Heart right ventricle (tissue), 16 donors: ENCODE results near the gene C14orf119. TPM values are rescaled to one million over a fixed set of nuclear protein-coding genes. Genes with fewer than 3 reads are reported as not detected.
A peak's percentile ranks its signal among the peaks of the same experiment; 100 is the strongest.

Experiments
- ATAC-seq, 8 donors: fragments of 200-7000 bp; cut with Tn5 transposase; one replicate each; pipeline ENCODE4 v1.9.1; 2020; ENCODE audit warnings: mild to moderate bottlenecking in 8 of 8, moderate library complexity in 8 of 8, moderate number of reproducible peaks in 1 of 8
- DNase-seq, 2 donors: peaks; one replicate each; pipeline ENCODE4 v3.0.0-alpha.2; 2020
- H3K27ac ChIP-seq, 10 donors: fragments of 200-600 bp; sonication (generic) in 2 of 10; one replicate each; pipeline versions ENCODE4 v1.5.0 to v1.8.0; 2020 to 2022; ENCODE audit warnings: mild to moderate bottlenecking in 3 of 10
- H3K27me3 ChIP-seq, 7 donors: fragments of 200-600 bp; one replicate each; pipeline ENCODE4 v1.8.0; 2021 to 2022; ENCODE audit warnings: mild to moderate bottlenecking in 2 of 7
- H3K36me3 ChIP-seq, 9 donors: fragments of 200-600 bp; sonication (generic) in 1 of 9; one replicate each; pipeline versions ENCODE4 v1.5.0 to v1.8.0; 2020 to 2022; ENCODE audit warnings: mild to moderate bottlenecking in 2 of 9
- H3K4me1 ChIP-seq, 9 donors: fragments of 200-600 bp; sonication (generic) in 1 of 9; one replicate each; pipeline versions ENCODE4 v1.5.0 to v1.8.0; 2020 to 2022; ENCODE audit warnings: mild to moderate bottlenecking in 4 of 9
- H3K4me3 ChIP-seq, 10 donors: fragments of 200-600 bp; sonication (generic) in 2 of 10; one replicate each; pipeline versions ENCODE4 v1.5.0 to v1.8.0; 2020 to 2022; ENCODE audit warnings: mild to moderate bottlenecking in 7 of 10, moderate library complexity in 2 of 10
- H3K9me3 ChIP-seq, 11 donors: fragments of 200-600 bp in 10 of 11; sonication (generic) in 2 of 11; one replicate each; pipeline versions ENCODE4 v1.5.0 to v1.8.0; 2013 to 2022; ENCODE audit warnings: mild to moderate bottlenecking in 2 of 11, control low read depth in 1 of 11, moderate library complexity in 1 of 11
- CTCF ChIP-seq, 9 donors: fragments of 200-600 bp; sonication (generic) in 2 of 9; IDR thresholded peaks; one replicate each; pipeline versions ENCODE4 v1.5.0 to v1.8.0; 2021 to 2022; ENCODE audit warnings: antibody characterized with exemption in 9 of 9, mild to moderate bottlenecking in 5 of 9, moderate library complexity in 1 of 9
- WGBS, 2 donors: extraction: QIAGEN DNeasy Blood & Tissue Kit; methylation state at CpG; one replicate each; pipeline ENCODE4 v1.1.7; 2013; ENCODE audit warnings: inconsistent platforms in 1 of 2; 5-methylcytosine and 5-hydroxymethylcytosine counted together
- intact Hi-C, 10 donors: fragments of 100-400 bp; cut with DNase I; formaldehyde crosslinking; loops; one replicate each; pipeline versions ENCODE4 v1.11.1 to v1.14.2; 2022
- polyA plus RNA-seq, 2 donors: library from polyadenylated mRNA; stranded (reverse); fragments of 200-250 nt; gene quantifications; one replicate each; pipeline ENCODE4 v1.2.3, GENCODE V29; 2013
- total RNA-seq, 10 donors: library from RNA; stranded (reverse); fragmentation: NEBNext Ultra II Directional in 3 of 10; extraction: Animal tissue kit (Norgen Biotek cat#: 25700) in 3 of 10; gene quantifications; one replicate each; pipeline versions ENCODE4 v1.2.1 to v1.2.4, GENCODE V29; 2021 to 2023
- donor health status: Arrhythmogenic right ventricular cardiomyopathy.
- donor health status: ischemic (EF 13 %, LVEDD 7.1; RV severe dilation, severe dysfunction).
- donor health status: healthy with polysubstance abuse.
- donor health status: DM: no; HTN: yes; CAD: no.
- donor health status: DM: no; HTN: no; CAD: no.
- donor health status: ischemic (EF 25% LVEDD 6.9; RV normal size, moderate dysfunction).
- donor health status: ischemic (EF 25% LVEDD 5.7; RV mildly dilated, moderate dysfunction).
- donor health status: healthy.
- donor health status: DM: yes; HTN: yes; CAD: no.
- donor health status: Ischemic cardiomyopathy.
- donor health status: ischemic (EF 35%, LVEDD 5.7; RV mildly dilated, moderate dysfunction).
- donor health status: nonischemic (EF 11% LVEDD 7.7; RV severe dilation, severe dysfunction).
- donor health status: DM: yes; HTN: yes; CAD: no.
- donor health status: PGD.
- donor health status: ischemic (EF 29% LVEDD 5.4; RV normal size, mild dysfunction).
- donor health status: nonischemic (EF 23%, LVEDD 6.1; RV moderate dilation, normal function).

The C14orf119 gene
- total and polyA plus RNA-seq, 12 donors, result 9.8 to 43.3 (median 28.4) TPM

- H3K9me3 ChIP-seq, result no peaks in the 10 kb centered on the region
- peaks cover 0 to 23% (median 0%) of the 10 kb centered on the region in 9 donors for H3K4me1 ChIP-seq
- H3K27ac ChIP-seq, result no peak overlapping the region
- WGBS, 2 donors, result 76 to 84% methylated on average over 5 of the region's 5 CpGs
- no peak for TF ChIP-seq CTCF (IDR thresholded peaks at IDR 0.05)
- H3K4me3 ChIP-seq, result no peak overlapping the region
- intact Hi-C loops, result no loop called here
- ATAC-seq (peak in 1 of 8 donors; percentile 16), DNase-seq (no peak)
- H3K36me3 ChIP-seq, result peaks cover 0 to 33% (median 0%) of the 10 kb centered on the region in 9 donors
- H3K27me3 ChIP-seq, result no peaks in the 10 kb centered on the region
Measured at GRCh38 chr14:23131482-23131881, 36.2 kb downstream of the C14orf119 start.

- Histone ChIP-seq H3K4me3 (no peak overlapping the region), H3K9me3 (no peaks in the 10 kb centered on the region), H3K27me3 (no peaks in the 10 kb centered on the region), H3K27ac (no peak overlapping the region), H3K36me3 (peaks cover 0 to 38% (median 0%) of the 10 kb centered on the region in 9 donors), H3K4me1 (peaks cover 0 to 23% (median 3%) of the 10 kb centered on the region in 9 donors)
- 72 to 76% methylated on average over 8 of the region's 8 CpGs for WGBS, 2 donors
- no peak for TF ChIP-seq CTCF (IDR thresholded peaks at IDR 0.05)
- intact Hi-C loops, result no loop called here
- no peak for DNase-seq
- no peak for ATAC-seq
Measured at GRCh38 chr14:23132970-23133369, 37.7 kb downstream of the C14orf119 start.

GRCh38 chr14:23136566-23137133 lies 41.3 kb downstream of the C14orf119 start:
- Histone ChIP-seq H3K27ac (no peak overlapping the region), H3K4me3 (no peak overlapping the region), H3K9me3 (no peaks in the 10 kb centered on the region), H3K27me3 (no peaks in the 10 kb centered on the region), H3K36me3 (peaks cover 0 to 40% (median 0%) of the 10 kb centered on the region in 9 donors), H3K4me1 (peaks cover 0 to 7% (median 0%) of the 10 kb centered on the region in 9 donors)
- DNase-seq (no peak), ATAC-seq (peak in 2 of 8 donors; percentile 11 to 26)
- TF ChIP-seq CTCF (IDR thresholded peaks at IDR 0.05), result no peak
- 79 to 84% methylated on average over 16 of the region's 16 CpGs for WGBS, 2 donors
- intact Hi-C loops, result no loop called here

GRCh38 chr14:23137192-23137812 lies 42.0 kb downstream of the C14orf119 start:
- H3K36me3 ChIP-seq, result peaks cover 0 to 39% (median 0%) of the 10 kb centered on the region in 9 donors
- intact Hi-C loops, result no loop called here
- no peaks in the 10 kb centered on the region for H3K9me3 ChIP-seq
- no peak overlapping the region for H3K27ac ChIP-seq
- TF ChIP-seq CTCF (IDR thresholded peaks at IDR 0.05), result no peak
- no peaks in the 10 kb centered on the region for H3K27me3 ChIP-seq
- peaks cover 0 to 12% (median 3%) of the 10 kb centered on the region in 9 donors for H3K4me1 ChIP-seq
- DNase-seq (no peak), ATAC-seq (peak in 5 of 8 donors; percentile 34 to 56 (median 38))
- H3K4me3 ChIP-seq, result no peak overlapping the region
- WGBS, 2 donors, result 70 to 74% methylated on average over 11 of the region's 11 CpGs
